ENCODE measurements around the gene FER. TPM values are rescaled to one million over a fixed set of nuclear protein-coding genes. Genes with fewer than 3 reads are reported as not detected.

Gene FER
- total RNA-seq, 1 experiment from 2014 or later, result 18.0 TPM

DNA sequence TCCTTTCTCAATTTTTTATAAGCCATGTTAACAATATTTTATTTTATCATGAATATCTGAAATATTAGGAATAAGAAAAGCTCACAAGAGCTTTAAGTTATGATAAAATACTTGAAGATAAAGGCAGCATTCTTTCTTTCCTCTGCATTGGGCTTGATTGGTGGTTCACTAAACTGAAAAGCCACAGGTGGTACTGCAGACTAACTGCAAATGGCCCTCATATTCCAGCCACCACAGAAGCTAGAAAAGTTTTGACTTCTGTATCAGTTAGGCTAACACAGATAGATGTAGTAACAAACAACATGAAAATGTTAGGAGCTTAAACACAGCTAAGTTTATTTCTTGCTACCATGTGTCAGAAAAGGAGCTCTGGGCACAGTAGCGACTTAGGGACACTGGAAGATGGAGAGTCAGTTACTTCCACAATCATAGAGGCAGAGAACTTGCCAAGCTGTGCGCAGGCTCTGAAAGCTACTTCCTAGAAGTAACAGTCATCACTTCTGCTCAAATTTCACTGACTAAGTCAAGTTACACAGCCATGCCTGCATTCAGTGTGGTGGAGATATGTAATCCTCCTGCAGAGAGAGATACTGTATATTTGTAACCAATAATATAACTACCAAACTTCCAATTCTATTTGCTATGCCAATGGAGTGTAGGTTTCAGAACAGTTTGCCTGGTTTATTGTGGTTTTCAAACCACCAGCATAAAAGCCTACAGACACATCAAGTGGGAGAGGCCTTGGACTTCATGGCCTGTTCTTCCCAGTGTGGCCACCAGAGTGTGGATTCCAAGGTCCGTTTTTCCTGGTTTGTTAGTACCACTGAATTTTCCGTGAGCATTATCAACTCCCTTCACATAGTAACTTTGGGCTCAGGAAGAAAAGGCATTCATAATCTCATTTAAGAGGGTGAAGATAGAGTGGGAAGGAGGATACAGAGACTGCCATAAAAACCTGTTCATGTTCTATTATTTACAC, 393.8 kb downstream of the FER start:
- TF ChIP-seq, protein P1, sequence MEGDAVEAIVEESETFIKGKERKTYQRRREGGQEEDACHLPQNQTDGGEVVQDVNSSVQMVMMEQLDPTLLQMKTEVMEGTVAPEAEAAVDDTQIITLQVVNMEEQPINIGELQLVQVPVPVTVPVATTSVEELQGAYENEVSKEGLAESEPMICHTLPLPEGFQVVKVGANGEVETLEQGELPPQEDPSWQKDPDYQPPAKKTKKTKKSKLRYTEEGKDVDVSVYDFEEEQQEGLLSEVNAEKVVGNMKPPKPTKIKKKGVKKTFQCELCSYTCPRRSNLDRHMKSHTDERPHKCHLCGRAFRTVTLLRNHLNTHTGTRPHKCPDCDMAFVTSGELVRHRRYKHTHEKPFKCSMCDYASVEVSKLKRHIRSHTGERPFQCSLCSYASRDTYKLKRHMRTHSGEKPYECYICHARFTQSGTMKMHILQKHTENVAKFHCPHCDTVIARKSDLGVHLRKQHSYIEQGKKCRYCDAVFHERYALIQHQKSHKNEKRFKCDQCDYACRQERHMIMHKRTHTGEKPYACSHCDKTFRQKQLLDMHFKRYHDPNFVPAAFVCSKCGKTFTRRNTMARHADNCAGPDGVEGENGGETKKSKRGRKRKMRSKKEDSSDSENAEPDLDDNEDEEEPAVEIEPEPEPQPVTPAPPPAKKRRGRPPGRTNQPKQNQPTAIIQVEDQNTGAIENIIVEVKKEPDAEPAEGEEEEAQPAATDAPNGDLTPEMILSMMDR (conservative IDR thresholded peaks at IDR 0.05), result peak; percentile 47; the same call in 2 of the 3 replicates
- DNase-seq, result peak; percentile 27
- Histone ChIP-seq H2BK20ac (ENCODE audit: low read depth, low read length, poor library complexity, severe bottlenecking) (no peak overlapping the region), H3K79me2 (ENCODE audit: insufficient read depth, low read length) (no peaks in the 10 kb centered on the region), H3K27ac (ENCODE audit: insufficient read length, low read depth, low read length) (no peak overlapping the region), H2BK15ac (ENCODE audit: low read depth, low read length) (no peak overlapping the region), H2BK120ac (ENCODE audit: low read depth, low read length, poor library complexity, severe bottlenecking) (no peak overlapping the region), H2BK12ac (ENCODE audit: insufficient read length, low read depth, low read length) (no peak overlapping the region), H3K56ac (ENCODE audit: insufficient read length, low read depth, low read length) (no peak overlapping the region), H2AK5ac (ENCODE audit: insufficient read length, low read length) (no peak overlapping the region), H4K5ac (ENCODE audit: insufficient read length, low read depth, low read length) (no peak overlapping the region), H4K20me1 (ENCODE audit: control insufficient read depth, insufficient read depth, insufficient read length) (no peaks in the 10 kb centered on the region), H3K9ac (ENCODE audit: extremely low read depth, insufficient read length, low read length) (no peak overlapping the region), H3K4me1 (ENCODE audit: insufficient read depth, low read length) (no peaks in the 10 kb centered on the region), H3K23ac (ENCODE audit: insufficient read length, low read depth, low read length) (no peak overlapping the region), H4K91ac (ENCODE audit: insufficient read length, low read depth, low read length) (no peak overlapping the region), H2AFZ (ENCODE audit: low read length) (no peak overlapping the region), H2BK5ac (ENCODE audit: insufficient read length, low read length) (no peak overlapping the region), H3K14ac (ENCODE audit: insufficient read depth, low read length) (no peak overlapping the region), H3K79me1 (ENCODE audit: insufficient read depth, low read depth, low read length, poor library complexity, severe bottlenecking) (no peaks in the 10 kb centered on the region), H3T11ph (ENCODE audit: low read length) (no peak overlapping the region), H3K18ac (ENCODE audit: insufficient read length, low read depth, low read length) (no peak overlapping the region), H4K8ac (replicated peaks; ENCODE audit: insufficient read length, low read depth, low read length) (no peak overlapping the region), H3K9me3 (ENCODE audit: control insufficient read depth, low read depth, low read length) (no peaks in the 10 kb centered on the region), H3K23me2 (ENCODE audit: insufficient read length, low read depth, low read length, poor library complexity, severe bottlenecking) (no peaks in the 10 kb centered on the region), H3K4me2 (ENCODE audit: insufficient read depth, insufficient read length, low read length) (no peak overlapping the region), H3K4ac (ENCODE audit: low read depth, low read length) (no peak overlapping the region), H3K27me3 (ENCODE audit: insufficient read depth, low read length) (no peaks in the 10 kb centered on the region)
- no peak overlapping the region for H3K4me3 Mint-ChIP-seq
- no peaks in the 10 kb centered on the region for H3K9me3 Mint-ChIP-seq
- no peaks in the 10 kb centered on the region for H3K36me3 Mint-ChIP-seq (ENCODE audit: insufficient read depth in 1 of 3, low read depth in 3 of 3)
- no CpG with 5 or more reads among the region's 4 CpGs for WGBS (ENCODE audit: extremely low coverage, insufficient read length, low lambda C conversion rate)
- no peaks in the 10 kb centered on the region for H3K27me3 Mint-ChIP-seq (ENCODE audit: low read depth)
- 0 out of 4 replicates have a peak, but pooled peaks cover 0 to 7% of the 10 kb centered on the region in 2 experiments for H3K4me1 Mint-ChIP-seq
- H3K27ac Mint-ChIP-seq, result no peak overlapping the region
